Vagina (tissue), 2 donors: ENCODE data around the gene MAGEB5.

Source experiments
- CTCF ChIP-seq, 3 experiments: fragments of 450-650 bp in 2 of 3; fragments of 200-600 bp in 1 of 3; sonication (generic) in 1 of 3; IDR thresholded peaks; one replicate each; pipeline ENCODE4 v1.5.1; 2017 to 2019; ENCODE audit warnings: antibody characterized with exemption in 3 of 3, mild to moderate bottlenecking in 2 of 3, moderate library complexity in 2 of 3
- POLR2A ChIP-seq, 2 donors: fragments of 450-650 bp; IDR thresholded peaks; one replicate each; pipeline ENCODE4 v1.6.1; 2017; ENCODE audit warnings: antibody characterized with exemption in 2 of 2, mild to moderate bottlenecking in 2 of 2, moderate library complexity in 2 of 2
- POLR2AphosphoS5 ChIP-seq, 2 donors: sonication (generic); formaldehyde crosslinking; IDR thresholded peaks; one replicate each; pipeline ENCODE4 v1.9.0; 2017; ENCODE audit warnings: antibody characterized with exemption in 2 of 2, mild to moderate bottlenecking in 2 of 2, low read depth in 1 of 2; ENCODE audit not compliant: insufficient read depth in 1 of 2

GRCh38 chrX:26219351-26219750 lies 3.4 kb downstream of the MAGEB5 start:
- TF ChIP-seq CTCF (IDR thresholded peaks at IDR 0.05) (no peak), POLR2AphosphoS5 (IDR thresholded peaks at IDR 0.05; ENCODE audit: insufficient read depth in 1 of 2, low read depth in 1 of 2) (no peak), POLR2A (IDR thresholded peaks at IDR 0.05) (no peak)
